Globus pallidus (tissue), 1 donor: Measurements from ENCODE around the gene SLMAP.
"Not testable (repeated sequence)": the region's sequence is repeated elsewhere in the genome, so short reads cannot be mapped to it uniquely, and the experiment has no call there.

Experiments
- DNase-seq: peaks from one replicate; pipeline ENCODE4 v3.0.0-alpha.2; 2015; ENCODE audit warnings: low spot score

Gene SLMAP

GRCh38 chr3:57794951-57795350 is 38.8 kb downstream of the SLMAP start:
- DNase-seq, result no peak

- no peak for DNase-seq
Observed at GRCh38 chr3:57796261-57796660, 40.2 kb downstream of the SLMAP start.

DNA sequence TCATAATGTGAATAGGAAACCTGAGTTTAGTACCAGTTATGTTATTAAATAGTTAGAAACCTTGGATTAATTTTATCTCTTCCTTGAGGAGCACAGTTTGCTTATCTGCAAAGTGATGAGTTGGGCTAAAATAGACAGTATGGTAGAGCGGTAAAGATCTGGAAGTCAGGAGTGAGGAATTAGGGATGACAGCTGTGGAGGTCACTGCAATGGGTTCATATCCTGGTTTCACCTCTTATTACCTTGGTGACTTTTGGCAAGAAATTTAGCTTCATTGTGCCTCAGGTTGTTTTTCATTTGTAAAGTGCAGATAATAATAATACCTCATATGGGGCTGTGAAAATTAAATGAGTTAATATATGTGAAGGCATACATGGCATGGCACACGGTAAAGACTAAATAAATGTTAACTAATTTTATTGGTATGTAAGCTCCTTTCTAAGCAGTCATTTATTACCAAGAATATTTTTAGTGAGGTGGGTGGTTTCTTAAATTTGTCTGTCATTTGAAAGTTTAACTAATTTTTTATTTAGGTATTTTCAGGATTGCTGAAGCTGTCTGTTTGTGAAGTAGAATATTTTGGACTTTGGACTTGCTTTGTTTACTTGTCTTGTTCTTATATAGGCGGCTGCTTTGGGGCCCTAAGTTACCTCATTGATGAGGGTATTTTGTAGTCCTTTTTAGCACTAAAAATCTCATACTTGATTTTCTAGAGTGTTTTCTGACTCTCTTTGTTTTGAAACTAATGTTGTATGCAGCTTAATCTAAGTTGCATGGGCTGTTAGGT is 41.8 kb downstream of the SLMAP start:
- DNase-seq, result no peak

GRCh38 chr3:57803647-57804081 is 47.6 kb downstream of the SLMAP start:
- peak; percentile 22 for DNase-seq

- DNase-seq, result no peak
Observed at GRCh38 chr3:57805266-57805665, 49.2 kb downstream of the SLMAP start.

GRCh38 chr3:57805674-57806073 is 49.6 kb downstream of the SLMAP start:
- DNase-seq, result no peak

DNA sequence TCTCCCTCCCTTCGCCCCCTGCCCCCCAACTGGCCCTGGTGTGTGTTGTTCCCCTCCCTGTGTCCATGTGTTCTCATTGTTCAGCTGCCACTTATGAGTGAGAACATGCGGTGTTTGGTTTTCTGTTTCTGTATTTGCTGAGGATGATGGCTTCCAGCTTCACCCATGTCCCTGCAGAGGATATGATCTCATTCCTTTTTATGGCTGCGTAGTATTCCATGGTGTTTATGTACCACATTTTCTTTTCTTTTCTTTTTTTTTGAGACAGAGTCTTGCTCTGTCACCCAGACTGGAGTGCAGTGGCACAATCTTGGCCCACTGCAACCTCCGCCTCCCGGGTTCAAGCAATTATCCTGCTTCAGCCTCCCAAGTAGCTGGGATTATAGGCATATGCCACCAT is 50.1 kb downstream of the SLMAP start:
- DNase-seq, result not testable (repeated sequence)

DNA sequence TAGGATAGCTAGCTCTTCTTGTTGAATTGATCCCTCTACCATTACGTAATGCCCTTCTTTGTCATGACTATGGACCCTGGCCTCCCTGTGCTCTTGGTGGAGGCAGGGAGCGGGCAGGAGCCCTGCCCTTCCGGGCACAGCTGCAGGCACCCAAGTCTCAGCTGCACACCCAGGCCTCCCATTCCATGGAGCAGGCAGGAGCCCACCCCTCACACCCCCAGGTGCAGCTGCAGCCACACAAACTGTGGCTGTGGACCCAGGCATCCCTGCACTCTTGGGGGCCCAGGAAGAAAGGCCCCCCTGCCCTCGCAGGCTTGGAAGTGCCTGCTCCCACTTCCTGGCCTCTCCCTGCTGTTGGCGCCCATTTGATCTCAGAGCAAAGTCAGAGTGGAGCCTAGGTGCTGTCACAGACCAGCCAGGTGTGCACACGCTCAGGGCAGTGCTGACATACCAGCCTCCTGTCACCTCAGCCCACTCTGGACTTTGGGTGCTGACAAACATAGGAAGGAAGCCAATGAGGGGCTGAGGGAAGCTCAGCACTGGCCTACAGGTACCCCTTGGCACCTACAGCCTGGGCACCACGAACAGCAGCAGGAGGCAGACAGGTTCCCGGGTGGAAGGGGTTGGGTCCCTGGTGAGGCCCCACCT is 53.0 kb downstream of the SLMAP start:
- no peak for DNase-seq

DNA sequence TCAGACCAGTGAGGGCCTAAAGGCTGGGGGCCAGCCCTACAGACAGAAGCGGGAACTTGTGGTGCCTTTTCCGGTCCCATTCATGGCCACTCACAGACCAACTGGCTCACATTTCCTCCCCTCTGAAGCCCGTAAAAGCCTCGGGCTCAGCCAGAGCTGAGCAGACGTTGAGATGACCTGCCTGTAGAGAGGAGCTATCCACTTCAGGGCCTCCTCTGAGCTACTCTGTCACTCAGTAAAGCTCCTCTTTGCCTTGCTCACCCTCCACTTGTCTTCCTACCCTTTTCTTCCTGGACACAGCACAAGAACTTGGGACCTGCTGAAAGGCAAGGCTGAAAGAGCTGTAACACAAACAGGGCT is 53.5 kb downstream of the SLMAP start:
- DNase-seq, result no peak

GRCh38 chr3:57810048-57810447 is 53.9 kb downstream of the SLMAP start:
- DNase-seq, result no peak

GRCh38 chr3:57810471-57811137 is 54.5 kb downstream of the SLMAP start:
- DNase-seq, result no peak

- DNase-seq, result no peak
Observed at GRCh38 chr3:57815036-57815435, 58.9 kb downstream of the SLMAP start.

DNA sequence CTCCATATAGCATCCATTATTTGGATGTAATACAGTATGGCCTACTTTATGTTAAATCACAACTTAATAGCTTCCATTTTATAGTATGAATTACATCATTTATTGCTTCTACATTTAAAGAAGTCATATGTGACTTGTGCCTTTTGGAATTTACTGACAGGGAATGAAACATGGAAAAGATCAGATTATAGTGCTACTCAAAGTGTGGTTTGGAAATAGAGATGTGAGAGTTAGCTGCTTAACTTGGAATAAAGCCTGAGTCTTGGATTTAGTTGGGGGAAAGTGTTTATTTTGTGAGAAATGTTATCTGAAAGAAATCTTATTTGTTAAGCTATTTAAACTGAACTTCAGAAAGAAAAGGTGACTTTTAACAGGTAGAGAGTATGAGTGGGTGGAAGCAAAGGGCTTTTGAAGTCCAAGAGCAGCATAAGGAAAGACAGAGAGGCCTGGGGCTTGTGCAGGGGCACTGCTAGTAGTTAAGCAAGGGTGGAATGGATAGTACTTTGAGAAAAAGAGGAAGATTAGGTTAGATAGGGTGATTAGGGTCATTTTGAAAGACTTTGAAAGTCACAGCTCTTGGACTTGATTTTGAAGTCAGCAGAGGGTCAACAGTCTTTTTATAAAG is 60.5 kb downstream of the SLMAP start:
- no peak for DNase-seq

DNA sequence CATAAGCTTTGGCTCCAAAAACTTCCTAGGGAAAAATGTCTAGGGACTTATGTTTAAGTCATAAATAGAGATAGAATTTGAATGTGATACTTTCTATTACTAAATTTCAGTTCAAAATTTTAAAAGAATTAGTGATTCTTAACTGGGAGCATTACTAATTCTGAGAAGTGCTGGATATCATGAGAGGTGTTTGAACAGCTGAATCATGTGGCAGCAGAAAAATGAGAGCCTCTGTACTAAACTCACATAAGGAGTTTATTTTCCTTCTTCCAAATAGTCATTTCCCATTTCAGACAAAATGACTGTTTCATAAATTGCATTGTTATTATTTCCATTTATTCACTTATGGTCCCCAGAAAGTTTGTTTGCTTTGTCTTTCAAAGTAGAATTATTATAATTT is 62.7 kb downstream of the SLMAP start:
- no peak for DNase-seq

DNA sequence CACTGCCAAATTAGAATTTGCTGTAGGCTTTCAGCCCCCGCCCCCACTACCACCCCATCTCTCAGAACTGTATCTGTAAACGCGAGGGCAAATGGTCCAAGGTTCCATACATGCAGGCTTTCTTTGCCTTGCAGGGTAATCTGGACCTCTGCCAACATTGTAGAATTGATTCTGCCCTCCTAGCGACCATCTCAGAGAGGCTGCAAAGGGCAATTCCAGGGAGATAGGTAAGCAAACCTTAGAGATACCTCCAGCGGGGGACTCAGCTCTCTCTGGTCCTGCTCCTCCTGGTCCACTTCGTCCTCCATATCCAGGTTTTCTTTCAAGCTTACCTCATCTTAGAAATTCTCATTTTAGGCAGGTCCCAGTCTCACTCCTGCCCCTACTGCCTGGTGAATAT is 64.4 kb downstream of the SLMAP start:
- DNase-seq, result no peak

DNA sequence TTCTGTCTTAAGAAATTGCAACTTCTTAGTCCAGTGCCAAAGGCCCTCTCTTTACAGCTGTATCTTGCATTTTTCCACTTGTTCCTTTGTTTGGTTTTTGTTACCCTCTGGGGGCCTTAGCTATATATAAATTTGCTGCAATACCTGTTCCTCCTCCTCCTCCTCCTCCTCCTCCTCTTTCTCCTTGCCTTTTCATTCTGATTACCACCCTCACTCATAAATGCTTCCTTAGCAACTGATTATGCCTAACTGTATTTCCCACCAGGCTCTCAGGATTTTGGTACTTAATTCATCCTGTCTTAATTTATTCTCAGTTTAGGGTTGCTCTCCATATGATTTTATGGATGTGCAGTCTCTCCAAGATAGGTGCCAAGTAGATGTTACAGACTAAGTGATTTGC is 65.7 kb downstream of the SLMAP start:
- DNase-seq, result no peak

GRCh38 chr3:57822686-57823085 is 66.6 kb downstream of the SLMAP start:
- no peak for DNase-seq

- no peak for DNase-seq
Observed at GRCh38 chr3:57825116-57825515, 69.0 kb downstream of the SLMAP start.

- no peak for DNase-seq
Observed at GRCh38 chr3:57826245-57826951, 70.3 kb downstream of the SLMAP start.

DNA sequence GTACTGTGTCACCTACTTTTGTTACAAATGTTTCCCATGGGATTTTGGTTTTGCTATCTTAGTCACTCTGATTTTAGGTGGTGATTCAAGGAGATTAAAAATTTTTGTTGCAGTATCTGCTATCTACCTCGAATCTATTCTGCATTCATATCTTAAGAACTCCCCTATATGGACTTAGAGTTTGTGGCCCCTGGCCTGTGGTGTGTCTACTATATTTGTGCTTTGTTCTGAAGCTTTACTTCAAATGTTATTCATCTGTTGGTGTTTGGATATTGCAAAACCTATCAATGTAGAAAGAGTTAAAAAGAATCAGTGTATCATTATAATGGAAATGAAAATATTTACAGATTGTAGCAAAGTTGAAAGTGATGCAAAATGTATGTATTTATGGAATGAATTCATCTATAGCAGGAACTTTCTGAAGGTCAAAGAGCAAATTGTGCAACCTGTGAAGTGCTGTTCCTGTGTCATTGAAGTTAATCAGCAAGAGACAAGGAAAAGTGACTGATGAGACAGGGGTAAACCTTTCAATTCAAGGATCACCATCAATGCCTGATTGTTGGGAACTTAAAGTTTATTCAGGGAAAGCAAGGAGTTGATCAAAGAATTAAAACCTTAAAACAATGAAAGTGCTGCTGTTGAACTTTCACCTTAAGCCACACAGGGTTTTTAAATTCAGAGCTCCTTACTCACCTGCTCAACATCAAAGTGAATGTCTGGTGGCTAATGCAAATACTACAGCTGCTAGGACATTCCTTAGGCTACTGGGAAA is 71.0 kb downstream of the SLMAP start:
- no peak for DNase-seq

DNA sequence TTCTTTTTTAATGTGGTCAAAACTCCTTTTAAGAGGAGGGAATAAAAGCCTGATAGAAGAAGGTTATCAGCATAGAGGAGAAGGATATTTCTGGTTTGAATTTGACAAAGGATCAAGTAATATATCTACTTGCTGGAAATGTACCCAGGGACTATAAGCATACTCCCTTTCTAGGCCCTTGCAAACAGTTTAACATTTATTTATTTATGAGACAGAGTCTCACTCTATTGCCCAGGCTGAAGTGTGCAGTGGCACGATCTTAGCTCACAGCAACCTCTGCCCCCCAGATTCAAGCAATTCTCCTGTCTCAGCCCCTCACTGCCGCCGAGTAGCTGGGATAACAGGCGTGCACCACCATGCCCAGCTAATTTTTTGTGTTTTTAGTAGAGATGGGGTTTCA is 71.6 kb downstream of the SLMAP start:
- DNase-seq, result no peak
